Jurkat, Clone E6-1 (cell line): ENCODE data around the gene HEATR5A. TPM values are rescaled to one million over a fixed set of nuclear protein-coding genes. Genes with fewer than 3 reads are reported as not detected.
"Not testable (repeated sequence)": the region's sequence is repeated elsewhere in the genome, so short reads cannot be mapped to it uniquely, and the experiment has no call there.

ENCODE experiments used
- DNase-seq: peaks from one replicate; pipeline ENCODE4 v3.0.0-alpha.2; 2011; ENCODE audit warnings: low read depth, low spot score
- H3K4me3 ChIP-seq: 2 replicates; pipeline ENCODE4 v1.5.1; 2011; ENCODE audit warnings: mild to moderate bottlenecking, low read length, control low read depth, moderate library complexity
- polyA plus RNA-seq: library from polyadenylated mRNA; unstranded; fragments of >200 nt; gene quantifications from one replicate; pipeline ENCODE4 v1.2.1, GENCODE V29; 2012; ENCODE audit warnings: missing spikeins; ENCODE audit not compliant: insufficient read length, insufficient read depth

HEATR5A gene
- polyA plus RNA-seq = 8.7 TPM

GRCh38 chr14:31420319-31421111 lies at the start of gene HEATR5A:
Gene HEATR5A, minus strand, starts transcription at chr14:31420550. Its CDS starts 17,575 bp downstream, at chr14:31402975.
- DNase-seq = peak; percentile 80

GRCh38 chr14:31466554-31466953 lies 46.2 kb upstream of the HEATR5A start:
- no peak for DNase-seq
- H3K4me3 ChIP-seq = no peak overlapping the region

More at GRCh38 chr14:31420319-31421111, at the start of gene HEATR5A:
- H3K4me3 ChIP-seq = peak within 1 kb of the TSS; percentile 95

- DNase-seq = no peak
- H3K4me3 ChIP-seq = no peak overlapping the region
These were observed 44.8 kb upstream of the HEATR5A start for GRCh38 chr14:31465111-31465510.

GRCh38 chr14:31462450-31462849 lies 42.1 kb upstream of the HEATR5A start:
- not testable (repeated sequence) for H3K4me3 ChIP-seq, DNase-seq

- no peak for DNase-seq
- no peak overlapping the region for H3K4me3 ChIP-seq
These were observed 41.2 kb upstream of the HEATR5A start for GRCh38 chr14:31461545-31461944.

- no peak for DNase-seq
- peak overlapping the region; percentile 88 for H3K4me3 ChIP-seq
These were observed 37.6 kb upstream of the HEATR5A start for GRCh38 chr14:31457665-31458659.

GRCh38 chr14:31456841-31457664 lies 36.7 kb upstream of the HEATR5A start, which contains the start of gene DTD2:
Gene DTD2, minus strand, starts transcription at chr14:31457506. Its CDS starts 113 bp downstream, at chr14:31457393.
- peak within 1 kb of the TSS; percentile 88 for H3K4me3 ChIP-seq
- peak; percentile 88 for DNase-seq

GRCh38 chr14:31449971-31450610 lies 29.7 kb upstream of the HEATR5A start:
- no peak overlapping the region for H3K4me3 ChIP-seq
- peak; percentile 39 for DNase-seq

GRCh38 chr14:31449136-31449535 lies 28.8 kb upstream of the HEATR5A start:
- DNase-seq = no peak
- no peak overlapping the region for H3K4me3 ChIP-seq

GRCh38 chr14:31445703-31446102 lies 25.4 kb upstream of the HEATR5A start:
- no peak for DNase-seq
- H3K4me3 ChIP-seq = no peak overlapping the region

- no peak for DNase-seq
- no peak overlapping the region for H3K4me3 ChIP-seq
These were observed 21.9 kb upstream of the HEATR5A start for GRCh38 chr14:31442284-31442683.

- H3K4me3 ChIP-seq = no peak overlapping the region
- no peak for DNase-seq
These were observed 21.1 kb upstream of the HEATR5A start for GRCh38 chr14:31441273-31442111.

GRCh38 chr14:31440280-31440679 lies 19.9 kb upstream of the HEATR5A start:
- DNase-seq = no peak
- no peak overlapping the region for H3K4me3 ChIP-seq

- no peak for DNase-seq
- H3K4me3 ChIP-seq = no peak overlapping the region
These were observed 19.2 kb upstream of the HEATR5A start for GRCh38 chr14:31439561-31439960.

- not testable (repeated sequence) for H3K4me3 ChIP-seq, DNase-seq
These were observed 16.8 kb upstream of the HEATR5A start for GRCh38 chr14:31437045-31437691.

- no peak for DNase-seq
- H3K4me3 ChIP-seq = no peak overlapping the region
These were observed 14.9 kb upstream of the HEATR5A start for GRCh38 chr14:31435276-31435675.

GRCh38 chr14:31430634-31431264 lies 10.4 kb upstream of the HEATR5A start:
- no peak overlapping the region for H3K4me3 ChIP-seq
- no peak for DNase-seq
